Tibial nerve (tissue), 4 donors: ENCODE results near the gene PTPRD. TPM values are rescaled to one million over a fixed set of nuclear protein-coding genes. Genes with fewer than 3 reads are reported as not detected.

Experiments
- DNase-seq, 2 donors: peaks; one replicate each; pipeline ENCODE4 v3.0.0-alpha.2; 2019; ENCODE audit warnings: low spot score in 2 of 2
- H3K27ac ChIP-seq, 4 donors: fragments of 200-600 bp; sonication (generic) in 3 of 4; one replicate each; pipeline ENCODE4 v1.5.1; 2017 to 2019; ENCODE audit warnings: mild to moderate bottlenecking in 1 of 4
- H3K27me3 ChIP-seq, 2 donors: fragments of 200-600 bp; sonication (generic) in 1 of 2; one replicate each; pipeline versions ENCODE4 v1.5.1 to v1.6.0; 2017 to 2019
- H3K36me3 ChIP-seq, 3 donors: fragments of 200-600 bp; sonication (generic); one replicate each; pipeline ENCODE4 v1.5.1; 2018 to 2019
- H3K4me1 ChIP-seq, 4 donors: fragments of 200-600 bp; sonication (generic) in 3 of 4; one replicate each; pipeline ENCODE4 v1.5.1; 2017 to 2019
- H3K4me3 ChIP-seq, 4 donors: fragments of 200-600 bp; sonication (generic) in 3 of 4; one replicate each; pipeline ENCODE4 v1.5.1; 2017 to 2019; ENCODE audit warnings: mild to moderate bottlenecking in 1 of 4, moderate library complexity in 1 of 4
- H3K9me3 ChIP-seq, 4 donors: fragments of 200-600 bp; sonication (generic) in 3 of 4; one replicate each; pipeline ENCODE4 v1.5.1; 2017 to 2019
- EP300 ChIP-seq, 2 donors: sonication (generic); formaldehyde crosslinking; IDR thresholded peaks; one replicate each; pipeline ENCODE4 v1.6.1; 2017; ENCODE audit warnings: antibody characterized with exemption in 2 of 2, mild to moderate bottlenecking in 1 of 2
- POLR2A ChIP-seq, 2 donors: fragments of 450-650 bp; IDR thresholded peaks; one replicate each; pipeline ENCODE4 v1.6.1; 2017; ENCODE audit warnings: antibody characterized with exemption in 2 of 2, mild to moderate bottlenecking in 2 of 2, moderate library complexity in 2 of 2
- WGBS, 2 donors: methylation state at CpG; one replicate each; pipeline ENCODE4 v1.1.5; 2018; 5-methylcytosine and 5-hydroxymethylcytosine counted together
- total RNA-seq, 4 donors: library from RNA; depleted of rRNA; stranded (reverse); fragments of >200 nt; gene quantifications; one replicate each; pipeline ENCODE4 v1.1.0, GENCODE V29; 2016
- TF ChIP-seq, protein P1 (sequence below), 5 experiments: fragments of 200-600 bp in 3 of 5; fragments of 450-650 bp in 2 of 5; sonication (generic) in 3 of 5; IDR thresholded peaks; one replicate each; pipeline ENCODE4 v1.5.1; 2016 to 2019; ENCODE audit warnings: antibody characterized with exemption in 5 of 5, mild to moderate bottlenecking in 3 of 5, moderate library complexity in 2 of 5

The PTPRD gene
- total RNA-seq, 4 donors from 2014 or later: 1.7 to 13.2 (median 5.1) TPM

- 68 to 70% methylated on average over 4 of the region's 4 CpGs for WGBS, 2 donors
- TF ChIP-seq, protein P1, sequence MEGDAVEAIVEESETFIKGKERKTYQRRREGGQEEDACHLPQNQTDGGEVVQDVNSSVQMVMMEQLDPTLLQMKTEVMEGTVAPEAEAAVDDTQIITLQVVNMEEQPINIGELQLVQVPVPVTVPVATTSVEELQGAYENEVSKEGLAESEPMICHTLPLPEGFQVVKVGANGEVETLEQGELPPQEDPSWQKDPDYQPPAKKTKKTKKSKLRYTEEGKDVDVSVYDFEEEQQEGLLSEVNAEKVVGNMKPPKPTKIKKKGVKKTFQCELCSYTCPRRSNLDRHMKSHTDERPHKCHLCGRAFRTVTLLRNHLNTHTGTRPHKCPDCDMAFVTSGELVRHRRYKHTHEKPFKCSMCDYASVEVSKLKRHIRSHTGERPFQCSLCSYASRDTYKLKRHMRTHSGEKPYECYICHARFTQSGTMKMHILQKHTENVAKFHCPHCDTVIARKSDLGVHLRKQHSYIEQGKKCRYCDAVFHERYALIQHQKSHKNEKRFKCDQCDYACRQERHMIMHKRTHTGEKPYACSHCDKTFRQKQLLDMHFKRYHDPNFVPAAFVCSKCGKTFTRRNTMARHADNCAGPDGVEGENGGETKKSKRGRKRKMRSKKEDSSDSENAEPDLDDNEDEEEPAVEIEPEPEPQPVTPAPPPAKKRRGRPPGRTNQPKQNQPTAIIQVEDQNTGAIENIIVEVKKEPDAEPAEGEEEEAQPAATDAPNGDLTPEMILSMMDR (IDR thresholded peaks at IDR 0.05): no peak
- no peak for TF ChIP-seq EP300 (IDR thresholded peaks at IDR 0.05)
- TF ChIP-seq POLR2A (IDR thresholded peaks at IDR 0.05): no peak
- H3K27ac ChIP-seq: no peak overlapping the region
- peaks cover 0 to 4% (median 0%) of the 10 kb centered on the region in 4 donors for H3K4me1 ChIP-seq
- no peaks in the 10 kb centered on the region for H3K36me3 ChIP-seq
- no peaks in the 10 kb centered on the region for H3K27me3 ChIP-seq
- no peak overlapping the region for H3K4me3 ChIP-seq
- DNase-seq: no peak
- H3K9me3 ChIP-seq: no peaks in the 10 kb centered on the region
These were observed 1833.3 kb downstream of the PTPRD start for GRCh38 chr9:8779478-8779877.

DNA sequence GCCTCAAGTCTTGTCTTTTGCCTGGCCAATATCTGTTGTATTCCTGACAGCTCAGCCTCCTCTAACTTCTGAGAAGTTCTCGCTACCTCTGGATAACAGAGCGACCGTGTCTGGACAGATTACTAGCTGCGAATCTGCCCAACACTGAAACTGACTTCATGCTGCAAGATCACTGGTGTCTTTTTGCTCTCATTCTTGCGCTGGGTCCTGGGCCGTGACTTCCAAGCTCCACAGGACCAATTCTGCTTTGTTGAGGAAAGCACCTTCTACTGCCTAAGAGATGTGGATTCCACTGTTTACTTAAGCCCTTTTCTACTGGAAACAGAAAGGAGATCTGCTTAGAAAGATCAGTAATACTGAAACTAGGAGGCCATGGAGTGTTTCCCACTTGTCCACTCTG lies 1834.4 kb downstream of the PTPRD start:
- TF ChIP-seq POLR2A (IDR thresholded peaks at IDR 0.05): no peak
- Histone ChIP-seq H3K27me3 (no peaks in the 10 kb centered on the region), H3K9me3 (no peaks in the 10 kb centered on the region), H3K4me3 (no peak overlapping the region), H3K4me1 (no peaks in the 10 kb centered on the region), H3K36me3 (no peaks in the 10 kb centered on the region), H3K27ac (no peak overlapping the region)
- 93 to 98% methylated on average over 6 of the region's 6 CpGs for WGBS, 2 donors
- DNase-seq: no peak

GRCh38 chr9:8772302-8772701 lies 1840.5 kb downstream of the PTPRD start:
- DNase-seq: no peak
- Histone ChIP-seq H3K4me3 (no peak overlapping the region), H3K27ac (no peak overlapping the region), H3K4me1 (no peaks in the 10 kb centered on the region), H3K27me3 (no peaks in the 10 kb centered on the region), H3K36me3 (no peaks in the 10 kb centered on the region), H3K9me3 (no peaks in the 10 kb centered on the region)
- TF ChIP-seq, protein P1 (IDR thresholded peaks at IDR 0.05): no peak
- no peak for TF ChIP-seq EP300 (IDR thresholded peaks at IDR 0.05)
- no peak for TF ChIP-seq POLR2A (IDR thresholded peaks at IDR 0.05)
- WGBS, 2 donors: 96 to 97% methylated on average over 1 of the region's 1 CpG

GRCh38 chr9:8769153-8769552 lies 1843.6 kb downstream of the PTPRD start:
- H3K9me3 ChIP-seq: no peaks in the 10 kb centered on the region
- DNase-seq: no peak
- no peaks in the 10 kb centered on the region for H3K27me3 ChIP-seq
- no peaks in the 10 kb centered on the region for H3K4me1 ChIP-seq
- H3K27ac ChIP-seq: no peak overlapping the region
- H3K36me3 ChIP-seq: no peaks in the 10 kb centered on the region
- no peak overlapping the region for H3K4me3 ChIP-seq
- WGBS, 2 donors: 56 to 63% methylated on average over 4 of the region's 4 CpGs
- no peak for TF ChIP-seq POLR2A (IDR thresholded peaks at IDR 0.05)
- TF ChIP-seq, protein P1 (IDR thresholded peaks at IDR 0.05): no peak
- no peak for TF ChIP-seq EP300 (IDR thresholded peaks at IDR 0.05)

DNA sequence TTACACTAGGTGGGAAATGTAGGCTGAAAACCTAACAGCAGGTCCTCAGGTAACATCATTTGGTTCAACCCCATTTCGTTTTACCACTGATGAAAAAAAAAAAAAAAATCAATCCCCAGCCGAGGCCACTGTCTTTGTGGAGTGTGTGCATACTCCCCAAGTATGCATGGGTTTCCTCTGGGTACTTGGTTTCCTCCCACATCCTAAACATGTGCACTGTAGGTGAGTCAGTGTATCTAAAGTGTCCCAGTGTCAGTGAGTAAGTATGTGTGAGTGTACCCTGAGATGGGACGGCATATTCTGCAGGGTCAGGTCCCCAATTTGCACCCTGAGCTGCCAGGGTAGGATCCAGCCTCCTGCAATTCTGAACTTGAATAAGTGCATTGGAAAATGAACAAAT lies 1846.7 kb downstream of the PTPRD start:
- Histone ChIP-seq H3K36me3 (no peaks in the 10 kb centered on the region), H3K4me3 (no peak overlapping the region), H3K9me3 (no peaks in the 10 kb centered on the region), H3K27me3 (no peaks in the 10 kb centered on the region), H3K4me1 (no peaks in the 10 kb centered on the region), H3K27ac (no peak overlapping the region)
- 86 to 95% methylated on average over 3 of the region's 3 CpGs for WGBS, 2 donors
- TF ChIP-seq POLR2A (IDR thresholded peaks at IDR 0.05) (no peak), EP300 (IDR thresholded peaks at IDR 0.05) (no peak)
- TF ChIP-seq, protein P1 (IDR thresholded peaks at IDR 0.05): no peak
- DNase-seq: no peak

DNA sequence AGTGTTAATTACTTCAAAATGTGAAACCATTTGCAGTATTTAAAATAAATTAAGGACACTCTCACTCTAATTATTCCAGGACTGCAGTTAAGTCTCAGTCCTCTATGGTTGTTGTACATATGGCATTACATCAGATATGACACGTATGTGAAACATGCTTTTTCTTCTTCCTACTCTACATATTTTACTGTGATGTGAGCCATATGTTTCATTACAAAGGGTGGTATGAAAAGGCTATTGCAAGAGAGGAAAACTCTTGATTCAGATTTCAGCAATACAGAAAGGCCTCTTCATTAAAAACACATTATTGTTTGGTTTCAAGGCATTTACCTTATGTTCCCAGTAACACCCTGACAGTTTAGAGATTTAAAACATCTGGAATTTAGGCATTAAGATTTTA lies 1848.8 kb downstream of the PTPRD start:
- Histone ChIP-seq H3K4me1 (no peaks in the 10 kb centered on the region), H3K27ac (no peak overlapping the region), H3K27me3 (no peaks in the 10 kb centered on the region), H3K4me3 (no peak overlapping the region), H3K36me3 (no peaks in the 10 kb centered on the region), H3K9me3 (no peaks in the 10 kb centered on the region)
- no peak for DNase-seq
- 73 to 82% methylated on average over 1 of the region's 1 CpG for WGBS, 2 donors
- no peak for TF ChIP-seq EP300 (IDR thresholded peaks at IDR 0.05)
- TF ChIP-seq, protein P1 (IDR thresholded peaks at IDR 0.05): no peak
- no peak for TF ChIP-seq POLR2A (IDR thresholded peaks at IDR 0.05)
